PFSK-1 (cell line): ENCODE results near the gene APOL1.

Source experiments
- FOXP2 ChIP-seq: optimal IDR thresholded peaks from 2 replicates; pipeline ENCODE3; 2011; ENCODE audit warnings: borderline replicate concordance, control low read depth, inconsistent platforms; ENCODE audit not compliant: insufficient read depth; ENCODE audit errors: extremely low read length, extremely low read depth
- POLR2AphosphoS5 ChIP-seq: IDR thresholded peaks from 2 replicates; pipeline ENCODE4 v1.6.1; 2012; ENCODE audit warnings: low read depth, mild to moderate bottlenecking, control low read depth, low read length, moderate library complexity
- REST ChIP-seq, 2 experiments: IDR thresholded peaks; 2 replicates each; pipeline versions ENCODE4 v1.6.1 to v1.8.0; 2011 to 2012; ENCODE audit warnings: low read depth in 2 of 2, low read length in 2 of 2, control low read depth in 1 of 2, inconsistent platforms in 1 of 2, mild to moderate bottlenecking in 1 of 2, moderate library complexity in 1 of 2; ENCODE audit not compliant: insufficient read depth in 1 of 2
- SIN3A ChIP-seq: IDR thresholded peaks from 2 replicates; pipeline ENCODE4 v1.6.1; 2012; ENCODE audit warnings: mild to moderate bottlenecking, low read length, moderate library complexity, borderline replicate concordance; ENCODE audit not compliant: insufficient read depth
- TAF1 ChIP-seq: IDR thresholded peaks from 2 replicates; pipeline ENCODE4 v1.6.1; 2012; ENCODE audit warnings: low read length, control low read depth, borderline replicate concordance; ENCODE audit not compliant: insufficient read depth

APOL1 gene

DNA sequence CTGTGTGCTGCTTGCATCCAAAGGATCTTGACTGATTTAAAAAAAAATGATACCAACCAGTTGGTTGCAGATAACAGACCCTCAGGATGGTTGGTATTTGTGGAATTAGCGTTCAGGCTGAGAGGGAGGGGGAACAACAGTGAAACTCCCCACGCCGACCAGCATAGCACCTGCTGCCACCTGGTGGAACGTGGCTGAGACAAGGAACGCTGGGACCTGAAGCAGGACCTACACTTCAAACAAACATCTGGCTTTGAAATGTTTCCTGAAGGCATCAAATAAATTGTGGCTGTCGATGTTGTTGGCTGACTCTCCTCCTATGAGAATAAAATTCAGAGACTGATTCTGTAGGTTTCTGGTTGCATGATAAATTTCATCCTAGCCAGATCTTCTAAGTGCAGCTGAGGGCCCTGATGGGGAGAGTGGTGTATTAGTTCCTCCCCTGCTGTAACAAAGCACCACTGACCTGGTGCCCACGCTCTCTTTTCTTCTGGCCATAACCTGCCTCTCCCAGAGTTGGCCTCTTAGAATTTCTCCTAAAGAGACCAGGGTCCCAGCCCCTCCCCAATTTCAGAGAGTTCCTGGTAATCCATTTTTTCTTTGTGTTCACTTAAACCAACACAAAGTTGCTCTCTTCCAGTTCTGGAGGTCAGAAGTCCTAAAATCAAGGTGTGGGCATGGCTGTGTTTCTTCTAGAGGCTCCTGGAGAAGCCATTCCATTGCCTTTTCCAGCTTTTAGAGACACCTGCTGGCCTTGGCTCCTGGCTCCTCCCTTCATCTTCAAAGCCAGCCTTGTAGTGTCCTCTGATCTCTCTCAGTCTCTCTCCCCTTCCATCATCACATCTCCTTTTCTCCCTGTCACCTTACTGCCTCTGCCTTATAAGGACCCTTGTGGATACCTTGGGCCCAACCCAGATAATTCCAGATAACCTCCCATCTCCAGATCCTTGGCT is 30.9 kb upstream of the APOL1 start:
- no peak for TF ChIP-seq FOXP2
- no peak for TF ChIP-seq REST (IDR thresholded peaks at IDR 0.05; ENCODE audit: insufficient read depth in 1 of 2, low read depth in 2 of 2, low read length in 2 of 2)
- TF ChIP-seq TAF1, result no peak
- TF ChIP-seq SIN3A, result no peak

DNA sequence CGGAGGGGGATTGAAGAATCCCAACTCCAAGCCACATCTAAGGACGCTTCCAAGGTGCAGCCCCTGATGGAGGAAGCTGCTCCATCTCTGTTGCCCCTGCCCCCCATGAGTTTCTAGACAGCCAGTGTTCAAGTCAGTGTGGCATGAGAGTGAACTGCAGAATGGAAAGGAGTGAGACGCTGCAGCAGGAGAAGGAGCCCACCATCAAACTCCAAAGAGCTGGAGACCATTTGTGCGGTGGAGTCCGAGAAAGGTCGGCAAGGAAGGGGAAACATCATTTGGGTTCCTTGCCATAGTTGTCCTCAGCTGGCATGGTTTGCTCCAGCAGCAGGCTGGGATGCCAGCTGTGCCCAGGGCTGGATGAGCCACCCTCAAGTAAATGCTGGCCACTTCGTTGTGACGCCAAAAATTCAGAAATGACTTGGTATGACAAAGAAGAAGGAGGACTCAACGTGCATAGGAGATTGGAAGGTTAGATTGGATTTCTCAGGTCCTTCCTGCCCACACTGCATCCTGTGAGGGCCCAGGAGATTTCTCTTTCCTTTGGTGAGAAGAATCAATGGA is 30.0 kb upstream of the APOL1 start:
- TF ChIP-seq FOXP2 (no peak), SIN3A (no peak), REST (IDR thresholded peaks at IDR 0.05; ENCODE audit: insufficient read depth in 1 of 2, low read depth in 2 of 2, low read length in 2 of 2) (no peak), TAF1 (no peak), POLR2AphosphoS5 (no peak)

- TF ChIP-seq REST (IDR thresholded peaks at IDR 0.05; ENCODE audit: insufficient read depth in 1 of 2, low read depth in 2 of 2, low read length in 2 of 2), result no peak
- no peak for TF ChIP-seq FOXP2
- no peak for TF ChIP-seq TAF1
- TF ChIP-seq POLR2AphosphoS5, result no peak
- TF ChIP-seq SIN3A, result no peak
Measured at GRCh38 chr22:36223504-36223903, 29.4 kb upstream of the APOL1 start.

DNA sequence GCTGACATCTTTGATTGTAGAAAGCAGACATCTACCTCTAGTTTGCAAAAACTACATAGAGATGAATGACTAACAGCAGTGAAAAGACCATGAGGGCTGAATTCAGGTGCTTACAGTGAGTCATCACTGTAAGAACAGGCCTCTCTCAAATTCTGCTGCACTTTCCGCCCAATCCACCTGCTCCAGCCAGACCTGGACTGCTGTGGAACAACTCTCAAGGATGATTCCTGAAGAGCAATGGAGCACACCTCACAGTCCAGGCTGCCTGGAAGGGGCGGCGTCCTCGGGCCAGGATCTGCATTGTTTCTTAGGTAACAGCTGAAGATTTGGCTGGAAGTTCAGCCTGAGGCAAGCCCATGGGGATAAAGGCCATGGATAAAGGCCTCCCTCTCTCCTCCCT is 28.7 kb upstream of the APOL1 start:
- TF ChIP-seq REST (IDR thresholded peaks at IDR 0.05; ENCODE audit: insufficient read depth in 1 of 2, low read depth in 2 of 2, low read length in 2 of 2) (no peak), TAF1 (no peak), FOXP2 (no peak), POLR2AphosphoS5 (no peak), SIN3A (no peak)
